MM.1S (cell line): ENCODE measurements around the gene NLRP1.

Experiments used
- DNase-seq: peaks from one replicate; pipeline ENCODE4 v3.0.0-alpha.2; 2015
- H2AFZ ChIP-seq: fragments of 300-600 bp; sonication (generic); 2 replicates; pipeline ENCODE4 v1.6.0; 2016; ENCODE audit warnings: antibody characterized with exemption, low read length
- H3F3A ChIP-seq: fragments of 300-600 bp; sonication (generic); 2 replicates; pipeline ENCODE4 v1.6.1; 2016; ENCODE audit warnings: mild to moderate bottlenecking, antibody characterized with exemption, low read length, moderate library complexity, mixed read lengths; ENCODE audit not compliant: insufficient read depth
- H3K27ac ChIP-seq: fragments of 300-600 bp; sonication (generic); 2 replicates; pipeline ENCODE4 v1.5.1; 2016; ENCODE audit warnings: mild to moderate bottlenecking, low read length
- H3K27me3 ChIP-seq: fragments of 300-600 bp; sonication (generic); replicated peaks from 2 replicates; pipeline ENCODE4 v1.6.0; 2016; ENCODE audit warnings: low read length; ENCODE audit not compliant: insufficient read depth
- H3K36me3 ChIP-seq: fragments of 300-600 bp; sonication (generic); replicated peaks from 2 replicates; pipeline ENCODE4 v1.6.1; 2016; ENCODE audit warnings: mild to moderate bottlenecking, low read length, mixed read lengths; ENCODE audit not compliant: insufficient read depth
- H3K4me1 ChIP-seq: fragments of 300-600 bp; sonication (generic); 2 replicates; pipeline ENCODE4 v1.6.1; 2016; ENCODE audit warnings: low read length, mixed read lengths
- H3K4me2 ChIP-seq: fragments of 300-600 bp; sonication (generic); 2 replicates; pipeline ENCODE4 v1.6.0; 2016; ENCODE audit warnings: low read depth, low read length
- H3K4me3 ChIP-seq: fragments of 300-600 bp; sonication (generic); 2 replicates; pipeline ENCODE4 v1.5.1; 2016; ENCODE audit warnings: low read length, mixed read lengths
- H3K79me2 ChIP-seq: fragments of 300-600 bp; sonication (generic); 2 replicates; pipeline ENCODE4 v1.6.1; 2016; ENCODE audit warnings: mixed run types, low read length, mixed read lengths
- H3K9ac ChIP-seq: fragments of 300-600 bp; sonication (generic); 2 replicates; pipeline ENCODE4 v1.6.1; 2016; ENCODE audit warnings: low read length, mixed read lengths
- H3K9me2 ChIP-seq: fragments of 300-600 bp; sonication (generic); replicated peaks from 2 replicates; pipeline ENCODE4 v1.6.1; 2016; ENCODE audit warnings: mild to moderate bottlenecking, low read length, mixed read lengths; ENCODE audit not compliant: insufficient read depth
- H3K9me3 ChIP-seq: fragments of 300-600 bp; sonication (generic); replicated peaks from 2 replicates; pipeline ENCODE4 v1.6.1; 2016; ENCODE audit warnings: mild to moderate bottlenecking, low read length, mixed read lengths; ENCODE audit not compliant: insufficient read depth
- H4K20me1 ChIP-seq: fragments of 300-600 bp; sonication (generic); 2 replicates; pipeline ENCODE4 v1.6.1; 2016; ENCODE audit warnings: mild to moderate bottlenecking, low read length, moderate library complexity, mixed read lengths; ENCODE audit not compliant: insufficient read depth
- CTCF ChIP-seq: fragments of 300-600 bp; sonication (generic); IDR thresholded peaks from 2 replicates; pipeline ENCODE4 v1.5.1; 2016; ENCODE audit warnings: antibody characterized with exemption, low read length, mixed read lengths
- EZH2 ChIP-seq: fragments of 300-600 bp; sonication (generic); optimal IDR thresholded peaks from 2 replicates; pipeline ENCODE3; 2017; ENCODE audit warnings: low read depth, mild to moderate bottlenecking, antibody characterized with exemption, low read length, mixed read lengths
- EZH2phosphoT487 ChIP-seq: fragments of 300-600 bp; sonication (generic); IDR thresholded peaks from 2 replicates; pipeline ENCODE4 v1.6.1; 2018; ENCODE audit warnings: antibody characterized with exemption, low read length

The NLRP1 gene

GRCh38 chr17:5468075-5468473 is 116.2 kb downstream of the NLRP1 start:
- peaks cover 57% of the 10 kb centered on the region for H3K79me2 ChIP-seq
- DNase-seq = peak; percentile 10
- peaks cover 7% of the 10 kb centered on the region; the same call in 1 of the 2 replicates for H3F3A ChIP-seq
- peak overlapping the region; percentile 84 for H3K9ac ChIP-seq
- H3K9me3 ChIP-seq = no peaks in the 10 kb centered on the region
- H3K27ac ChIP-seq = peak overlapping the region; percentile 43; the same call in 1 of the 2 replicates
- no peaks in the 10 kb centered on the region for H3K27me3 ChIP-seq
- no peaks in the 10 kb centered on the region for H3K9me2 ChIP-seq
- H4K20me1 ChIP-seq = no peaks in the 10 kb centered on the region; the same call in 1 of the 2 replicates
- H2AFZ ChIP-seq = peak overlapping the region; percentile 79
- no peaks in the 10 kb centered on the region for H3K36me3 ChIP-seq
- peaks cover 8% of the 10 kb centered on the region; the same call in 1 of the 2 replicates for H3K4me1 ChIP-seq
- peak overlapping the region; percentile 82 for H3K4me2 ChIP-seq
- TF ChIP-seq CTCF (no peak), EZH2 (no peak), EZH2phosphoT487 (no peak)
- H3K4me3 ChIP-seq = peak overlapping the region; percentile 91

GRCh38 chr17:5467416-5467815 is 116.9 kb downstream of the NLRP1 start:
- H3K9me2 ChIP-seq = no peaks in the 10 kb centered on the region
- H3K9me3 ChIP-seq = no peaks in the 10 kb centered on the region
- H2AFZ ChIP-seq = peak overlapping the region; percentile 79
- H4K20me1 ChIP-seq = no peaks in the 10 kb centered on the region; the same call in 1 of the 2 replicates
- peaks cover 7% of the 10 kb centered on the region; the same call in 1 of the 2 replicates for H3F3A ChIP-seq
- H3K4me3 ChIP-seq = peak overlapping the region; percentile 91
- no peak for TF ChIP-seq EZH2phosphoT487
- TF ChIP-seq EZH2 = no peak
- no peak for TF ChIP-seq CTCF
- H3K9ac ChIP-seq = peak overlapping the region; percentile 84; the same call in 1 of the 2 replicates
- H3K27ac ChIP-seq = no peak overlapping the region
- H3K27me3 ChIP-seq = no peaks in the 10 kb centered on the region
- peaks cover 64% of the 10 kb centered on the region for H3K79me2 ChIP-seq
- H3K4me2 ChIP-seq = peak overlapping the region; percentile 82
- DNase-seq = no peak
- H3K4me1 ChIP-seq = peaks cover 8% of the 10 kb centered on the region; the same call in 1 of the 2 replicates
- no peaks in the 10 kb centered on the region for H3K36me3 ChIP-seq

- peak overlapping the region; percentile 82; the same call in 1 of the 2 replicates for H3K4me2 ChIP-seq
- no peak for DNase-seq
- H3K9me3 ChIP-seq = no peaks in the 10 kb centered on the region
- H3K4me3 ChIP-seq = no peak overlapping the region
- H3K4me1 ChIP-seq = peaks cover 8% of the 10 kb centered on the region; the same call in 1 of the 2 replicates
- no peaks in the 10 kb centered on the region for H3K9me2 ChIP-seq
- H3K36me3 ChIP-seq = no peaks in the 10 kb centered on the region
- H3K27me3 ChIP-seq = no peaks in the 10 kb centered on the region
- TF ChIP-seq EZH2 = no peak
- TF ChIP-seq CTCF = no peak
- TF ChIP-seq EZH2phosphoT487 = no peak
- H3K79me2 ChIP-seq = peaks cover 67% of the 10 kb centered on the region
- peaks cover 7% of the 10 kb centered on the region; the same call in 1 of the 2 replicates for H3F3A ChIP-seq
- no peak overlapping the region for H2AFZ ChIP-seq
- H3K9ac ChIP-seq = no peak overlapping the region
- H4K20me1 ChIP-seq = no peaks in the 10 kb centered on the region; the same call in 1 of the 2 replicates
- no peak overlapping the region for H3K27ac ChIP-seq
Observed at GRCh38 chr17:5466295-5466694, 118.0 kb downstream of the NLRP1 start.
